Fibroblast of lung (primary cell): ENCODE measurements around the gene AGA. TPM values are rescaled to one million over a fixed set of nuclear protein-coding genes. Genes with fewer than 3 reads are reported as not detected.

Source experiments
- DNase-seq, 2 donors: peaks; one replicate each; pipeline versions ENCODE4 v3.0.0 to v3.0.0-alpha.2; 2010; ENCODE audit warnings: low read depth in 2 of 2
- H2AFZ ChIP-seq: 2 replicates; pipeline ENCODE4 v1.5.1; 2012; ENCODE audit warnings: low read length, control low read depth, inconsistent platforms
- H3K27ac ChIP-seq: 2 replicates; pipeline ENCODE4 v1.5.1; 2011; ENCODE audit warnings: low read length, control low read depth; ENCODE audit not compliant: insufficient read depth
- H3K27me3 ChIP-seq: 2 replicates; pipeline ENCODE4 v1.5.1; 2011; ENCODE audit warnings: mild to moderate bottlenecking, low read length; ENCODE audit not compliant: control insufficient read depth, insufficient read depth
- H3K36me3 ChIP-seq: 2 replicates; pipeline ENCODE4 v1.5.1; 2011; ENCODE audit warnings: low read length; ENCODE audit not compliant: control insufficient read depth, insufficient read depth
- H3K4me1 ChIP-seq: 2 replicates; pipeline ENCODE4 v1.5.1; 2011; ENCODE audit warnings: low read length; ENCODE audit not compliant: control insufficient read depth, insufficient read depth; ENCODE audit errors: extremely low read depth
- H3K4me2 ChIP-seq: 2 replicates; pipeline ENCODE4 v1.5.1; 2011; ENCODE audit warnings: low read length, control low read depth; ENCODE audit not compliant: insufficient read depth; ENCODE audit errors: extremely low read depth
- H3K4me3 ChIP-seq, 4 experiments: fragments of 200-600 bp in 1 of 4; sonication (generic) in 1 of 4; replicated peaks in 1 of 4; 2 replicates each; pipeline ENCODE4 v1.5.1; 2011 to 2016; ENCODE audit warnings: low read length in 4 of 4, low read depth in 3 of 4, mild to moderate bottlenecking in 3 of 4, control low read depth in 2 of 4, inconsistent platforms in 1 of 4, mixed read lengths in 1 of 4; ENCODE audit not compliant: insufficient read depth in 1 of 4; ENCODE audit errors: control extremely low read depth in 1 of 4
- H3K79me2 ChIP-seq: 2 replicates; pipeline ENCODE4 v1.5.1; 2012; ENCODE audit warnings: mild to moderate bottlenecking, low read length, inconsistent platforms; ENCODE audit not compliant: control insufficient read depth, insufficient read depth
- H3K9ac ChIP-seq: 2 replicates; pipeline ENCODE4 v1.5.1; 2011; ENCODE audit warnings: mild to moderate bottlenecking, low read length, control low read depth; ENCODE audit not compliant: insufficient read depth
- H3K9me3 ChIP-seq: 2 replicates; pipeline ENCODE4 v1.5.1; 2012; ENCODE audit warnings: low read depth, low read length; ENCODE audit not compliant: control insufficient read depth, insufficient read depth
- H4K20me1 ChIP-seq: 2 replicates; pipeline ENCODE4 v1.5.1; 2011; ENCODE audit warnings: low read length; ENCODE audit not compliant: control insufficient read depth, insufficient read depth; ENCODE audit errors: extremely low read depth
- EZH2 ChIP-seq: IDR thresholded peaks from 2 replicates; pipeline ENCODE4 v1.5.1; 2012; ENCODE audit warnings: low read length, control low read depth, mild to moderate bottlenecking; ENCODE audit errors: missing control alignments
- polyA plus RNA-seq, 2 donors: library from polyadenylated mRNA; depleted of rRNA in 1 of 2; stranded (reverse) in 1 of 2; unstranded in 1 of 2; fragments of >200 nt; gene quantifications; 2 replicates each; pipeline ENCODE4 v1.2.1, GENCODE V29; 2011 to 2012; ENCODE audit warnings: missing spikeins in 1 of 2
- total RNA-seq: library from RNA; depleted of rRNA; stranded (reverse); fragments of >200 nt; gene quantifications from 2 replicates; pipeline ENCODE4 v1.2.1, GENCODE V29; 2014
- TF ChIP-seq, protein P1 (sequence below), 2 donors: IDR thresholded peaks in 1 of 2; conservative IDR thresholded peaks in 1 of 2; 1 replicate in 1 of 2; 2 replicates in 1 of 2; pipeline ENCODE4 v1.5.1; 2011 to 2012; ENCODE audit warnings: low read length in 2 of 2, control low read depth in 1 of 2, inconsistent platforms in 1 of 2, low read depth in 1 of 2, mild to moderate bottlenecking in 1 of 2

Gene AGA
- total and polyA plus RNA-seq, 2 donors (not counting 1 experiment from before 2014, with no cell fraction given): 39.5 to 61.8 TPM

DNA sequence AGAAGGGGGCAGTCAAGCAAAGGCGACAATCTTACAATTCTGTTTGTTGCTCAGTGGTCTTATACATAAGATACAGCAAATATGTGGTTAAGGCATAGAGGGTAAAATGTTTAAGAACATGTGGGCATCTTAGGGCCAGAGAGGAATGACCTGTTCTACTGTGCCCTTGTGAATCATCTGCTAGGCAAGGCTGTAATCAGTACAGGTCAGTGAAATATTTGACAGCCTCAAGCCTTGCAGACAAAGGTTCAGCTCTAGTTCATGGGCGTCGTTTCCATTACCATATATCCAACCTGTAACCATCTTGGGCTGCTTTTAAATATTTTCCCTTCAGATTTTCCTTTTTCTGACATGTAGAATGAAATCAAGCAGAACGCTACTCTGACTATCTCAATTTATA, 37.3 kb downstream of the AGA start:
- no peaks in the 10 kb centered on the region for H3K4me1 ChIP-seq
- no peak overlapping the region for H3K27ac ChIP-seq
- H2AFZ ChIP-seq: no peak overlapping the region
- no peaks in the 10 kb centered on the region for H3K27me3 ChIP-seq
- H3K36me3 ChIP-seq: no peaks in the 10 kb centered on the region
- TF ChIP-seq EZH2: no peak
- TF ChIP-seq, protein P1, sequence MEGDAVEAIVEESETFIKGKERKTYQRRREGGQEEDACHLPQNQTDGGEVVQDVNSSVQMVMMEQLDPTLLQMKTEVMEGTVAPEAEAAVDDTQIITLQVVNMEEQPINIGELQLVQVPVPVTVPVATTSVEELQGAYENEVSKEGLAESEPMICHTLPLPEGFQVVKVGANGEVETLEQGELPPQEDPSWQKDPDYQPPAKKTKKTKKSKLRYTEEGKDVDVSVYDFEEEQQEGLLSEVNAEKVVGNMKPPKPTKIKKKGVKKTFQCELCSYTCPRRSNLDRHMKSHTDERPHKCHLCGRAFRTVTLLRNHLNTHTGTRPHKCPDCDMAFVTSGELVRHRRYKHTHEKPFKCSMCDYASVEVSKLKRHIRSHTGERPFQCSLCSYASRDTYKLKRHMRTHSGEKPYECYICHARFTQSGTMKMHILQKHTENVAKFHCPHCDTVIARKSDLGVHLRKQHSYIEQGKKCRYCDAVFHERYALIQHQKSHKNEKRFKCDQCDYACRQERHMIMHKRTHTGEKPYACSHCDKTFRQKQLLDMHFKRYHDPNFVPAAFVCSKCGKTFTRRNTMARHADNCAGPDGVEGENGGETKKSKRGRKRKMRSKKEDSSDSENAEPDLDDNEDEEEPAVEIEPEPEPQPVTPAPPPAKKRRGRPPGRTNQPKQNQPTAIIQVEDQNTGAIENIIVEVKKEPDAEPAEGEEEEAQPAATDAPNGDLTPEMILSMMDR (conservative IDR thresholded peaks at IDR 0.05 in 1 of 2, IDR thresholded peaks at IDR 0.05 in 1 of 2; ENCODE audit: low read depth in 1 of 2, low read length in 2 of 2): no peak
- H3K4me2 ChIP-seq: no peak overlapping the region
- no peak overlapping the region for H3K4me3 ChIP-seq
- no peaks in the 10 kb centered on the region for H4K20me1 ChIP-seq
- H3K79me2 ChIP-seq: no peaks in the 10 kb centered on the region
- DNase-seq: peak in 1 of 2 donors; percentile 14
- no peak overlapping the region for H3K9ac ChIP-seq
- H3K9me3 ChIP-seq: no peaks in the 10 kb centered on the region

DNA sequence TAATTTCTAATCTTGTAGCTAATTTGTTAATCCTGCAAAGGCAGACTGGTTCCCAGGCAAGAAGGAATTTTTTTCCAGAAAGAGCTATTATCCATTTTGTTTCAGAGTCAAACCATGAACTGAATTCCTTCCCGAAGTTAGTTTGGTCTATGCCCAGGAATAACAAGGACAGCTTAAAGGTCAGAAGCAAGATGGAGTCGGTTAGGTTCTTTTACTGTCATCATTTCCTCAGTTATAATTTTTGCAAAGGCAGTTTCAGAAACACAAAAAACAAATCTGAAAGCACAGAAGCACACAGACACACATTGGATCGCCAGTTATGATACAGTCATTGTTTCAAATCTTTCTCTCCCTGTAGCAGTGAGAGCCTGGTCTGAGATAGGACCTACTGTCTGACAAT, 37.9 kb downstream of the AGA start:
- H3K9ac ChIP-seq: no peak overlapping the region
- no peaks in the 10 kb centered on the region for H4K20me1 ChIP-seq

DNA sequence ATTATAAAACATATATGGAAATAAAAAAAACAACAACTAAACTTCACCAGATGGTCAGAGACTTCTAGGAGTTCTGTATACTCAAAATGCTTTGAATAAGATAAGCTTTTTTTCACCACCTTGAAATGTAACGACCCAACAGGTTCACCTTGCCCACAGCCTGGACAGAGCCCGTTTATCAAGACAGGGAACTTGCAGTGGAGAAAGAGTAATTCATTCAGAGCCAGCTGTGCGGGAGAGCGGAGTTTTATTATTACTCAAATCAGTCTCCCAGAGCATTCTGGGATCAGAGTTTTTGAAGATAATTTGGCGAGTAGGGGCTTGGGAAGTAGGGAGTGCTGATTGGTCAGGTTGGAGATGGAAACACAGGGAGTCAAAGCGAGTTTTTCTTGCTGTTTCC, 38.5 kb downstream of the AGA start:
- H3K36me3 ChIP-seq: no peaks in the 10 kb centered on the region
- no peak overlapping the region for H3K4me3 ChIP-seq
- no peaks in the 10 kb centered on the region for H3K9me3 ChIP-seq
- H3K4me2 ChIP-seq: no peak overlapping the region
- DNase-seq: peak in 1 of 2 donors; percentile 67
- TF ChIP-seq, protein P1 (conservative IDR thresholded peaks at IDR 0.05 in 1 of 2, IDR thresholded peaks at IDR 0.05 in 1 of 2; ENCODE audit: low read depth in 1 of 2, low read length in 2 of 2): no peak
- TF ChIP-seq EZH2: no peak
- H4K20me1 ChIP-seq: no peaks in the 10 kb centered on the region
- H3K79me2 ChIP-seq: no peaks in the 10 kb centered on the region
- H3K4me1 ChIP-seq: no peaks in the 10 kb centered on the region
- H2AFZ ChIP-seq: no peak overlapping the region
- H3K27me3 ChIP-seq: no peaks in the 10 kb centered on the region
- no peak overlapping the region for H3K9ac ChIP-seq
- no peak overlapping the region for H3K27ac ChIP-seq

More for the DNA sequence above, 37.9 kb downstream of the AGA start:
- no peaks in the 10 kb centered on the region for H3K4me1 ChIP-seq
- no peak overlapping the region for H3K4me3 ChIP-seq
- no peaks in the 10 kb centered on the region for H3K36me3 ChIP-seq
- TF ChIP-seq EZH2: no peak
- TF ChIP-seq, protein P1 (conservative IDR thresholded peaks at IDR 0.05 in 1 of 2, IDR thresholded peaks at IDR 0.05 in 1 of 2; ENCODE audit: low read depth in 1 of 2, low read length in 2 of 2): no peak
- H2AFZ ChIP-seq: no peak overlapping the region
- H3K9me3 ChIP-seq: no peaks in the 10 kb centered on the region
- DNase-seq: peak in 1 of 2 donors; percentile 8
- no peaks in the 10 kb centered on the region for H3K27me3 ChIP-seq
- H3K79me2 ChIP-seq: no peaks in the 10 kb centered on the region
- H3K4me2 ChIP-seq: no peak overlapping the region
- H3K27ac ChIP-seq: no peak overlapping the region
